Sciatic nerve (tissue), 2 donors: ENCODE data around the gene NEFH. TPM values are rescaled to one million over a fixed set of nuclear protein-coding genes. Genes with fewer than 3 reads are reported as not detected.
"Not testable (repeated sequence)": the region's sequence is repeated elsewhere in the genome, so short reads cannot be mapped to it uniquely, and the experiment has no call there.

ENCODE experiments used
- ATAC-seq: fragments of 200-7000 bp; cut with Tn5 transposase; one replicate; pipeline ENCODE4 v1.9.1; 2020; ENCODE audit warnings: mild to moderate bottlenecking, moderate library complexity
- DNase-seq: peaks from one replicate; pipeline ENCODE4 v3.0.0-alpha.2; 2020; ENCODE audit warnings: low spot score
- intact Hi-C: fragments of 100-400 bp; cut with DNase I; formaldehyde crosslinking; loops from one replicate; pipeline ENCODE4 v1.14.2; 2022
- total RNA-seq: library from RNA; stranded (reverse); fragmentation: NEBNext Ultra II Directional; extraction: Animal tissue kit (Norgen Biotek cat#: 25700); gene quantifications from one replicate; pipeline ENCODE4 v1.2.1, GENCODE V29; 2021
- donor health status: DM: no; HTN: no; CAD: no.
- donor health status: DM: no; HTN: no; CAD: no.

NEFH gene
- total RNA-seq, 1 donor from 2014 or later: 1.4 TPM

- DNase-seq: no peak
- intact Hi-C loops: no loop called here
Measured at GRCh38 chr22:29485448-29485847, 5.4 kb downstream of the NEFH start.

GRCh38 chr22:29487426-29487986 is 7.5 kb downstream of the NEFH start:
- intact Hi-C loops: no loop called here
- ATAC-seq: no peak

More at GRCh38 chr22:29485448-29485847, 5.4 kb downstream of the NEFH start:
- ATAC-seq: no peak

GRCh38 chr22:29489127-29489780 is 9.2 kb downstream of the NEFH start:
- intact Hi-C loops, ATAC-seq, DNase-seq: not testable (repeated sequence)

More at GRCh38 chr22:29487426-29487986, 7.5 kb downstream of the NEFH start:
- DNase-seq: no peak

- intact Hi-C loops: no loop called here
- no peak for ATAC-seq
- no peak for DNase-seq
Measured at GRCh38 chr22:29491012-29491411, 11.0 kb downstream of the NEFH start.

- ATAC-seq: no peak
- DNase-seq: no peak
- intact Hi-C loops: no loop called here
Measured at GRCh38 chr22:29493636-29494035, 13.6 kb downstream of the NEFH start.

- intact Hi-C loops: no loop called here
- no peak for DNase-seq
- ATAC-seq: no peak
Measured at GRCh38 chr22:29499852-29500251, 19.8 kb downstream of the NEFH start.

- peak; percentile 75 for DNase-seq
- intact Hi-C loops: no loop called here
- peak; percentile 68 for ATAC-seq
Measured at GRCh38 chr22:29503811-29504372, 23.9 kb downstream of the NEFH start.

GRCh38 chr22:29509298-29509697 is 29.3 kb downstream of the NEFH start:
- ATAC-seq (no peak), DNase-seq (no peak)
- intact Hi-C loops: no loop called here

- intact Hi-C loops: no loop called here
- no peak for ATAC-seq
- DNase-seq: no peak
Measured at GRCh38 chr22:29509815-29510214, 29.8 kb downstream of the NEFH start.

GRCh38 chr22:29510542-29510941 is 30.5 kb downstream of the NEFH start:
- ATAC-seq: no peak
- intact Hi-C loops: no loop called here
- DNase-seq: no peak

- no peak for ATAC-seq
- intact Hi-C loops: no loop called here
- DNase-seq: no peak
Measured at GRCh38 chr22:29511126-29511862, 31.3 kb downstream of the NEFH start.

- no peak for ATAC-seq
Measured at GRCh38 chr22:29512031-29512430, 32.0 kb downstream of the NEFH start.

GRCh38 chr22:29517215-29517908 is 37.3 kb downstream of the NEFH start:
- DNase-seq (no peak), ATAC-seq (no peak)
- intact Hi-C loops: no loop called here

More at GRCh38 chr22:29512031-29512430, 32.0 kb downstream of the NEFH start:
- intact Hi-C loops: no loop called here
- no peak for DNase-seq

GRCh38 chr22:29518427-29518826 is 38.4 kb downstream of the NEFH start:
- DNase-seq: no peak
- ATAC-seq: no peak
- intact Hi-C loops: no loop called here

GRCh38 chr22:29519996-29520395 is 40.0 kb downstream of the NEFH start:
- peak; percentile 1 for DNase-seq
- no peak for ATAC-seq
- intact Hi-C loops: no loop called here

- intact Hi-C loops: no loop called here
- DNase-seq (no peak), ATAC-seq (no peak)
Measured at GRCh38 chr22:29520851-29521250, 40.8 kb downstream of the NEFH start.

GRCh38 chr22:29521526-29521925 is 41.5 kb downstream of the NEFH start:
- intact Hi-C loops: no loop called here
- ATAC-seq: no peak
- no peak for DNase-seq

- ATAC-seq (no peak), DNase-seq (no peak)
- intact Hi-C loops: no loop called here
Measured at GRCh38 chr22:29523761-29524160, 43.7 kb downstream of the NEFH start.

GRCh38 chr22:29524442-29525191 is 44.6 kb downstream of the NEFH start:
- DNase-seq (no peak), ATAC-seq (peak; percentile 58)
- intact Hi-C loops: no loop called here
